IMR-90 (cell line): Measurements from ENCODE around the gene SIPA1L3. TPM values are rescaled to one million over a fixed set of nuclear protein-coding genes. Genes with fewer than 3 reads are reported as not detected.

Source experiments
- ATAC-seq: fragments of 200-7000 bp; cut with Tn5 transposase; 2 replicates; pipeline ENCODE4 v1.9.1; 2020; ENCODE audit warnings: low read depth, mild to moderate bottlenecking, moderate library complexity
- BruUV-seq: library from RNA; stranded (reverse); fragments of 400-500 nt; replicated peaks from 2 replicates; lab custom pipeline; 2021; lab: Mats Ljungman, UMichigan
- CTCF ChIA-PET: fragments of 300-600 bp; formaldehyde crosslinking; extraction: SDS; loops from one replicate; lab custom pipeline; 2021; ENCODE audit warnings: antibody characterized with exemption; lab: Yijun Ruan, JAX
- POLR2A ChIA-PET: fragments of 300-600 bp; sonication (Branson Sonifier 250); formaldehyde crosslinking; loops from one replicate; lab custom pipeline; 2022; ENCODE audit warnings: antibody characterized with exemption; ENCODE audit not compliant: unreplicated experiment; lab: Charles Lee
- DNase-seq: peaks from one replicate; pipeline ENCODE4 v3.0.0; 2013
- H2AFZ ChIP-seq: replicated peaks from 2 replicates; pipeline ENCODE3; 2013; ENCODE audit warnings: low read length, mild to moderate bottlenecking; ENCODE audit not compliant: poor library complexity
- H2AK5ac ChIP-seq: 2 replicates; pipeline ENCODE4 v1.6.1; 2013; ENCODE audit warnings: low read depth, low read length, inconsistent platforms
- H2AK9ac ChIP-seq: replicated peaks from 2 replicates; pipeline ENCODE3; 2013; ENCODE audit warnings: mild to moderate bottlenecking, low read depth, low read length, moderate library complexity; ENCODE audit not compliant: poor library complexity
- H2BK120ac ChIP-seq: 2 replicates; pipeline ENCODE4 v1.6.1; 2013; ENCODE audit warnings: low read depth, low read length, inconsistent platforms
- H2BK15ac ChIP-seq: 3 replicates; pipeline ENCODE4 v1.6.1; 2013; ENCODE audit warnings: low read depth, low read length, inconsistent platforms
- H2BK20ac ChIP-seq: 2 replicates; pipeline ENCODE4 v1.6.1; 2013; ENCODE audit warnings: low read depth, mild to moderate bottlenecking, inconsistent platforms, low read length, moderate library complexity
- H2BK5ac ChIP-seq: 2 replicates; pipeline ENCODE4 v1.6.1; 2013; ENCODE audit warnings: mild to moderate bottlenecking, low read depth, low read length, inconsistent platforms; ENCODE audit not compliant: poor library complexity, severe bottlenecking
- H3K14ac ChIP-seq: replicated peaks from 2 replicates; pipeline ENCODE4 v1.6.1; 2013; ENCODE audit warnings: low read depth, low read length, inconsistent platforms
- H3K18ac ChIP-seq: 2 replicates; pipeline ENCODE4 v1.6.1; 2013; ENCODE audit warnings: low read depth, low read length, control low read depth
- H3K23ac ChIP-seq: 2 replicates; pipeline ENCODE4 v1.6.1; 2013; ENCODE audit warnings: low read depth, low read length, inconsistent platforms
- H3K27ac ChIP-seq: 2 replicates; pipeline ENCODE4 v1.5.1; 2013; ENCODE audit warnings: mild to moderate bottlenecking, control low read depth, low read length; ENCODE audit not compliant: insufficient read depth
- H3K27me3 ChIP-seq: 2 replicates; pipeline ENCODE4 v1.6.1; 2013; ENCODE audit warnings: low read length; ENCODE audit not compliant: control insufficient read depth, insufficient read depth
- H3K36me3 ChIP-seq: 2 replicates; pipeline ENCODE4 v1.6.1; 2013; ENCODE audit warnings: low read length, mixed read lengths; ENCODE audit not compliant: control insufficient read depth, insufficient read depth
- H3K4ac ChIP-seq: 2 replicates; pipeline ENCODE4 v1.6.1; 2013; ENCODE audit warnings: low read depth, low read length, inconsistent platforms
- H3K4me1 ChIP-seq: 2 replicates; pipeline ENCODE4 v1.6.1; 2013; ENCODE audit warnings: low read length, mixed read lengths; ENCODE audit not compliant: control insufficient read depth, insufficient read depth
- H3K4me2 ChIP-seq: 2 replicates; pipeline ENCODE4 v1.6.1; 2013; ENCODE audit warnings: low read depth, mild to moderate bottlenecking, control low read depth, low read length, moderate library complexity
- H3K4me3 ChIP-seq: 2 replicates; pipeline ENCODE4 v1.5.1; 2013; ENCODE audit warnings: low read depth, mild to moderate bottlenecking, control low read depth, low read length, moderate library complexity; ENCODE audit not compliant: insufficient read depth
- H3K56ac ChIP-seq: 2 replicates; pipeline ENCODE4 v1.6.1; 2013; ENCODE audit warnings: low read length, inconsistent platforms; ENCODE audit not compliant: insufficient read depth; ENCODE audit errors: extremely low read depth
- H3K79me1 ChIP-seq, 2 experiments: 2 replicates each; pipeline ENCODE4 v1.6.1; 2013; ENCODE audit warnings: low read length in 2 of 2, inconsistent platforms in 1 of 2, low read depth in 1 of 2
- H3K9ac ChIP-seq: 2 replicates; pipeline ENCODE4 v1.6.1; 2013; ENCODE audit warnings: low read depth, low read length, control low read depth
- H3K9me1 ChIP-seq: 2 replicates; pipeline ENCODE4 v1.6.1; 2013; ENCODE audit warnings: low read length, inconsistent platforms; ENCODE audit not compliant: insufficient read depth
- H3K9me3 ChIP-seq: 2 replicates; pipeline ENCODE4 v1.6.1; 2013; ENCODE audit warnings: low read length; ENCODE audit not compliant: control insufficient read depth, insufficient read depth
- H4K20me1 ChIP-seq: 2 replicates; pipeline ENCODE4 v1.6.1; 2013; ENCODE audit warnings: low read length, inconsistent platforms; ENCODE audit not compliant: insufficient read depth
- H4K5ac ChIP-seq: 2 replicates; pipeline ENCODE4 v1.6.1; 2013; ENCODE audit warnings: mild to moderate bottlenecking, low read depth, low read length, control low read depth
- H4K8ac ChIP-seq, 2 experiments: 2 replicates each; pipeline ENCODE4 v1.6.1; 2013; ENCODE audit warnings: low read depth in 2 of 2, low read length in 2 of 2, control low read depth in 1 of 2, inconsistent platforms in 1 of 2
- H4K91ac ChIP-seq: 2 replicates; pipeline ENCODE4 v1.6.1; 2013; ENCODE audit warnings: low read depth, low read length, inconsistent platforms; ENCODE audit not compliant: insufficient read depth
- BHLHE40 ChIP-seq: fragments of 150-350 bp; IDR thresholded peaks from 2 replicates; pipeline ENCODE4 v1.6.1; 2016; ENCODE audit warnings: mild to moderate bottlenecking, low read depth, low read length
- RCOR1 ChIP-seq: IDR thresholded peaks from 2 replicates; pipeline ENCODE4 v1.6.1; 2012; ENCODE audit warnings: mild to moderate bottlenecking, low read length, improper control_type of control experiment; ENCODE audit not compliant: insufficient replicate concordance
- WGBS, 2 experiments: methylation state at CpG; one replicate each; pipeline versions ENCODE4 v1.1.5 to v1.1.7; 2013; ENCODE audit warnings: missing lambda C conversion rate in 2 of 2; ENCODE audit not compliant: insufficient read length in 1 of 2; ENCODE audit errors: extremely low coverage in 2 of 2; 5-methylcytosine and 5-hydroxymethylcytosine counted together
- dilution Hi-C: fragments of 300-500 bp; cut with HindIII; formaldehyde crosslinking; loops from one replicate; pipeline ENCODE4 v1.14.3; 2018; ENCODE audit warnings: low sequenced_read_pairs; ENCODE audit not compliant: unreplicated experiment
- in situ Hi-C: fragments of 300-500 bp; cut with MboI; formaldehyde crosslinking; loops from 3 replicates; pipeline ENCODE4 v1.14.3; 2019; ENCODE audit warnings: low sequenced_read_pairs, inconsistent platforms, mixed read lengths
- intact Hi-C: fragments of 100-400 bp; cut with micrococcal nuclease; formaldehyde crosslinking; loops from 2 replicates; pipeline ENCODE4 v1.10.0; 2022
- polyA plus RNA-seq, 3 experiments: library from polyadenylated mRNA; depleted of rRNA; stranded (reverse); fragments of >200 nt; gene quantifications; 2 replicates each; pipeline ENCODE4 v1.2.3, GENCODE V29; 2012; ENCODE audit warnings: low replicate concordance in 1 of 3
- total RNA-seq: library from RNA; depleted of rRNA; stranded (reverse); fragments of >200 nt; gene quantifications from 2 replicates; pipeline ENCODE4 v1.2.3, GENCODE V29; 2012
- TF ChIP-seq, protein P1 (sequence below): fragments of 150-350 bp; IDR thresholded peaks from 2 replicates; pipeline ENCODE4 v1.6.1; 2016; ENCODE audit warnings: low read depth, mild to moderate bottlenecking, low read length, moderate library complexity, borderline replicate concordance

Gene SIPA1L3
- total and polyA plus RNA-seq, 2 of the 4 experiments (the other 2 are of a cell fraction), result 4.1 to 9.4 TPM

DNA sequence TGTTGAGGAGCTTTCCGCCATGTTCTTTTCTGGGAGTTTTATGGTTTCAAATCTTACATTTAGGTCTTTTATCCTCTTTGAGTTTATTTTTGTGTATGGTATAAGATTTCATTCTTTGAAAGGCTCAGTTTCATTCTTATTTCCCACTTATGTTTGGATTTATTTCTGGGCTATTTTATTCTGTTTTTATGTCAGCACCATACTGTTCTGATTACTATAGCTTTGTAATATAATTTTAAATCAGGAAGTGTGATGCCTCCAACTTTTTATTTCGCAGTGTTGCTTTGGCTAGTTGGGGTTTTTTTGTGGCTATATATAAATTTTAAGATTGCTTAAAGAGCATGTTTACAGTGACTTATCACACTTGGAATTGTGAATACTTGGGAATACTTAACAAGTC is 135.1 kb downstream of the SIPA1L3 start:
- Histone ChIP-seq H2BK20ac (no peak overlapping the region), H3K4me2 (no peak overlapping the region), H4K8ac (no peak overlapping the region), H3K4me1 (peaks cover 3% of the 10 kb centered on the region), H4K5ac (no peak overlapping the region), H2AK9ac (no peak overlapping the region), H3K18ac (no peak overlapping the region), H3K4me3 (no peak overlapping the region), H3K23ac (no peak overlapping the region), H3K9me3 (no peaks in the 10 kb centered on the region; the same call in 1 of the 2 replicates), H2BK15ac (no peak overlapping the region), H4K20me1 (no peaks in the 10 kb centered on the region), H2BK5ac (no peak overlapping the region), H3K14ac (no peak overlapping the region), H3K56ac (no peak overlapping the region), H3K27ac (no peak overlapping the region), H3K79me1 (peaks cover 29 to 62% of the 10 kb centered on the region in 2 experiments), H2AK5ac (no peak overlapping the region), H3K27me3 (no peaks in the 10 kb centered on the region), H3K36me3 (no peaks in the 10 kb centered on the region; the same call in 1 of the 2 replicates), H3K9me1 (peaks cover 9% of the 10 kb centered on the region; the same call in 1 of the 2 replicates), H4K91ac (no peak overlapping the region), H2AFZ (no peak overlapping the region), H2BK120ac (no peak overlapping the region), H3K9ac (no peak overlapping the region), H3K4ac (no peak overlapping the region)
- DNase-seq, result no peak
- no peak for ATAC-seq
- WGBS, 2 experiments, result no CpG with 5 or more reads among the region's 2 CpGs
- ChIA-PET CTCF (no interaction called here), POLR2A (no interaction called here)
- dilution Hi-C loops (no loop called here), in situ Hi-C loops (no loop called here), intact Hi-C loops (no loop called here)
- TF ChIP-seq RCOR1 (peak; percentile 35), BHLHE40 (no peak)
- TF ChIP-seq, protein P1, sequence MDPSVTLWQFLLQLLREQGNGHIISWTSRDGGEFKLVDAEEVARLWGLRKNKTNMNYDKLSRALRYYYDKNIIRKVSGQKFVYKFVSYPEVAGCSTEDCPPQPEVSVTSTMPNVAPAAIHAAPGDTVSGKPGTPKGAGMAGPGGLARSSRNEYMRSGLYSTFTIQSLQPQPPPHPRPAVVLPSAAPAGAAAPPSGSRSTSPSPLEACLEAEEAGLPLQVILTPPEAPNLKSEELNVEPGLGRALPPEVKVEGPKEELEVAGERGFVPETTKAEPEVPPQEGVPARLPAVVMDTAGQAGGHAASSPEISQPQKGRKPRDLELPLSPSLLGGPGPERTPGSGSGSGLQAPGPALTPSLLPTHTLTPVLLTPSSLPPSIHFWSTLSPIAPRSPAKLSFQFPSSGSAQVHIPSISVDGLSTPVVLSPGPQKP, result no peak
- BruUV-seq, result no TSS peak
